IPS-15b (cell line): ENCODE measurements around the gene DIO3.

ENCODE experiments used
- H3K27me3 ChIP-seq: one replicate; pipeline ENCODE4 v1.6.1; 2013; ENCODE audit warnings: low read length; ENCODE audit not compliant: control insufficient read depth, insufficient read depth
- H3K36me3 ChIP-seq: one replicate; pipeline ENCODE4 v1.6.1; 2013; ENCODE audit warnings: low read length; ENCODE audit not compliant: control insufficient read depth, insufficient read depth
- H3K4me1 ChIP-seq: one replicate; pipeline ENCODE4 v1.6.1; 2013; ENCODE audit warnings: mild to moderate bottlenecking, low read length; ENCODE audit not compliant: control insufficient read depth, insufficient read depth
- H3K4me3 ChIP-seq: one replicate; pipeline ENCODE4 v1.5.1; 2013; ENCODE audit warnings: low read depth, low read length
- H3K9ac ChIP-seq: one replicate; pipeline ENCODE4 v1.6.1; 2013; ENCODE audit warnings: low read depth, mild to moderate bottlenecking, low read length
- H3K9me3 ChIP-seq: one replicate; pipeline ENCODE4 v1.6.1; 2013; ENCODE audit warnings: mild to moderate bottlenecking, low read length; ENCODE audit not compliant: control insufficient read depth, insufficient read depth

DIO3 gene

DNA sequence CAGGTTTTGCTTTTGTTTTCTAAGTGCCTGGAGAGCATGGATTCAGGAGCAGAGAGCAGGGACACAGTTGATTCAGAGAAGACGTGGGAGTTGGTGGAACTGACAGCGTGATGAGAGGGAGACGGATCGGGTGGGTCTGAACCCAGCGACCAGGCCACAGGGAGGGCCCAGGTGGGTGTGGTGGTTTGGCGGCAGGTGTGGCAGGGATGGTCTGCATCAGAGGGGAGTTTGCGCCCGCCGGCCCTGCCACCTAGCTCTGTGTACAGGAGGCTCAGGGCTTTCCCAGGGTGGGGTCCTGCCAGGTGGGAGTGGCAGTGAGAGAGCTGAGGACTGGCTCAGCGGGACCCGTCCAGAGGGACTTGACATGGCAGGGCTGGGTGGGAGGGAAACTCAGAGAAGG is 33.3 kb upstream of the DIO3 start:
- Histone ChIP-seq H3K27me3 (no peaks in the 10 kb centered on the region), H3K9me3 (no peaks in the 10 kb centered on the region), H3K4me3 (no peak overlapping the region), H3K9ac (no peak overlapping the region), H3K36me3 (no peaks in the 10 kb centered on the region), H3K4me1 (no peaks in the 10 kb centered on the region)

DNA sequence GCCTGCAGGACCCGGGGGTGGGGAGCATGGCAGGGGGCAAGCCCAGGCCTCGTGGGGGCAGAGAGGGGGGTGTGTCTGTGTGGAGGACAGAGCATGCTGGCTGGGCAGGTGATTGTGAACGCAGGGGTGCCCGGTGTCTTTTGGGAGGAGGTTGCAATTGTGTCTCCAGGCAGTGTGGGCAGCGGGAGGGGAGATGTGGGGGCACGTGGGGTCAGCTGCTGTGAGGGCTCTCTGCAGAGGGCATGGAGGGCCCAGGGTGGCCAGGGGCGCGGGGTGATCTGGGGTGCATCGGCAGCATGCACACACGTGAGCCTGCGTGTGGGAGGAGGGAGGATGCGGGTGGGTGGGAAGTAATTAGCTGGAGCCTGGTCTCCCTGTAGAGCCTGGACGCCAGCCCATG is 32.2 kb upstream of the DIO3 start:
- Histone ChIP-seq H3K36me3 (no peaks in the 10 kb centered on the region), H3K9ac (no peak overlapping the region), H3K4me1 (no peaks in the 10 kb centered on the region), H3K27me3 (no peaks in the 10 kb centered on the region), H3K4me3 (no peak overlapping the region), H3K9me3 (no peaks in the 10 kb centered on the region)

DNA sequence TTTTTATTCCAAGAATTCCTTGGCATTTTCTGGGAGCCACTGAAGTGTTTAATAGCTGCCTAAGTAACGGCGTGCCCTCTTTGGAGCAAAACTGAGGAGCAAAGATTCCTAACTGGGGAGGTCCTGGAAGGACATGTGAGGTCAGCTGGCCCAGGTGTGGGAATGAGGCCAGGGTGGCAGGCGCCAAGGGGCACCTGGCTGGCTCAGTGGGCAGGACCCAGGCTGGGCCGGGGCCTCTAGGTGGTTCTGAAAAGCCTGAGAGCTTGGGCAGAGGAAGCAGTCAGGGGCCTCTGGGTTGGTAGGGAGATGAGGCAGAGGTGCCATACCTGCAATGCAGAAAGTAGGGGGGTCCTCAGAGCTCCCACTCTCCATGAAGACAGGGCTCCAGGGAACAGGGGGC is 27.1 kb upstream of the DIO3 start:
- Histone ChIP-seq H3K27me3 (no peaks in the 10 kb centered on the region), H3K36me3 (no peaks in the 10 kb centered on the region), H3K4me3 (no peak overlapping the region), H3K4me1 (no peaks in the 10 kb centered on the region), H3K9me3 (no peaks in the 10 kb centered on the region), H3K9ac (no peak overlapping the region)

DNA sequence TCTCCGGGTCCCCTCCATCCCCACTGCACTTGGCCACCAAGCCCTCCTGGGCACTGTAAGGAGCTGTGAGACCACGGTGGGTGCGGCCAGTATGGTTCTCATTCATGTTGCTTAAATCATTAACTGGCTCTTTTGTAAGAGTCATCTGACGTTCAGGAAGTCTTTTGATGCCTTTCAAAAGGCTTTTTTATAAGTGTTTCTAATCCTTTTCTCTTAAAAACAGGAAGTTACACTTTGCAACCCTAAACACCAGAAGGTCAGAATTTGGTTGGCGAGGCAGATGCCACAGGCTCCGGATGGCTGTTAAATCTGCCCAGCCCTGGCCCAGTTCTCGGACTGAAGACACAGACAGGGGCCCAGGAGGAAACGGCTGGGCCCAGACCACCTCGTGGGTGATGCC is 26.1 kb upstream of the DIO3 start:
- Histone ChIP-seq H3K9me3 (no peaks in the 10 kb centered on the region), H3K4me1 (no peaks in the 10 kb centered on the region), H3K27me3 (no peaks in the 10 kb centered on the region), H3K36me3 (no peaks in the 10 kb centered on the region), H3K9ac (no peak overlapping the region), H3K4me3 (no peak overlapping the region)

DNA sequence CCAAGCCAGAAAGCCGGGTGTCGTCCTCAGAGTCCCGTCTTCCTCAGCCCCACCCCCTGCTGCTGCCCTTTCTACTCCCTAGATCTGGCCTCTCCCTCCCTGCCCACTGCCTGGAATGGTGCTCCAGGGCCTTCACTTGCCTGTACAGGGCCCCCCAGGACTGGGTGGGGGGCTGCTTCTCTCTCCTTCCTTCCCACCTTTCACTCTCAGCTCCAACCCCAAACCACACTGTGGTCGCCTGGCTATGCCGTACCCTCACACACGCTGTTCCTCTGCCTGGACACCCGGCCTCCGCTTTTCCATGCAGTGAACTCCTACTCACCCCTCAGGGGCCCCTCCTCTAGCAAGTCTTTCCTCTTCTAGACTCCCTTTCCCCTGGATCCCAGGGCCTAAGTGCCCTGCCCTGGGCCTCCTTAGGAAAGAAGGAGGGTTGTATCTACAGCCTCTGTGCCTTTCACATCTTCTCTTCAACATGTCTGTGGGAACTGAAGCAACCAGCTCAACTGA is 25.5 kb upstream of the DIO3 start:
- Histone ChIP-seq H3K9me3 (no peaks in the 10 kb centered on the region), H3K27me3 (no peaks in the 10 kb centered on the region), H3K4me1 (no peaks in the 10 kb centered on the region), H3K9ac (no peak overlapping the region), H3K4me3 (no peak overlapping the region), H3K36me3 (no peaks in the 10 kb centered on the region)

DNA sequence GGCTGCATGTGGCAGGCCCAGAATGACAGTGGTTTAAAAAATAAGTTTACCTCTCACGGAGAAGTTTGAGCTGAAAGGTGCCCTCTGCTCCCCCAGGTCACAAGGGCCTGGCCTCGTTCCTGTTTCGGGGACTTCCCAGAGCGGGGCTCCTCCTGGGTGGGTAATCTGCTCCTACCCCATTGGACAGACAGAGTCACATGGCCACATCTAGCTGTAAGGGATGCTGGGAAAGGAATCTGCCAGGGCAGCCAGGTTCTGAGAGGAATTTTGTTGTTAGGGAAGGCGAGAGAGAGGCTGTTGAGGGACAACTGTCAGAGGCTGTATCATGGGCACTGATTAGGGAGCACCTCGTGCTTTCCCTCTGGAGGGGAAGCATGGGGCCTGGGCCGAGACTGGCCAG is 24.0 kb upstream of the DIO3 start:
- Histone ChIP-seq H3K9me3 (no peaks in the 10 kb centered on the region), H3K27me3 (no peaks in the 10 kb centered on the region), H3K36me3 (no peaks in the 10 kb centered on the region), H3K4me3 (no peak overlapping the region), H3K9ac (no peak overlapping the region), H3K4me1 (no peaks in the 10 kb centered on the region)

DNA sequence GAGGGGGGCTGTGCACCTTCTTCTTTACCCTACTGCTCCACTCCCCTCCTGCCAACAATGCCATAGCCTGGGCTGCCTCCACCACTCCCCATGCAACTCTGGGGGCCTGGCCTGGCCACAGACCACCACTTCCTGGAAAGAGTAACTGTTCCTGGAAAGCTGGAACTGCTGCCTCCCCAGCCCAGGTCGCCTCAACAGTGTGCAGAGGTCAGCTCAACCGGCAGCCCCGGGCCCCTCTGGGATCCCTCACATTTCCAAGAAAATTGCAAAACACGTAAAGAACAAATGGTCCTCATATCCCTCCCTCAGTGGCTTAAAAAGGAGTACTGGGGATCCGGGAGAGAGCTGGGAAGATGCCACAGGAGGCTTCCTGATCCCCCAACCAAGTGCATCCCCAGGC is 22.4 kb upstream of the DIO3 start:
- H3K9me3 ChIP-seq = no peaks in the 10 kb centered on the region
- no peak overlapping the region for H3K9ac ChIP-seq
- no peak overlapping the region for H3K4me3 ChIP-seq
- H3K4me1 ChIP-seq = no peaks in the 10 kb centered on the region
- H3K36me3 ChIP-seq = no peaks in the 10 kb centered on the region
- H3K27me3 ChIP-seq = no peaks in the 10 kb centered on the region

DNA sequence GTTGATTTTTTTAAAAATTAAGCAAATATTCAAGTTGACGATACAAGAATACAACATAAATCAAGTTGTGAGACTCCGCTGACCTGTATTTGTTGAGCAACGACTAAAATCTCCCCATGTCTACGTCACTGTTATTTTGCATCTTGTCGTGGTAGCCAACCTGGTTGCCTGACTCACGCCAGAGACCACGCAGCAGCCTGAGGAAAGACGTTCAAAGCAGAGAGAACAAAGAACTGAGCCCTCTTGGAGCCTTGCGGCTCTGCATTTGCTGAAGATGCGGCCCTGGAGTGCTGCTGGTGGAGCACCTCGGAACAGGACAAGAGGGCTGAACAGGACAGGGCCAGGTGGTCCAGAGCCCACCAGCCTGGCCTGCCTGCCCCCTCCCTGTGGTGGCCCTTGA is 21.4 kb upstream of the DIO3 start:
- Histone ChIP-seq H3K4me3 (no peak overlapping the region), H3K9ac (no peak overlapping the region), H3K27me3 (no peaks in the 10 kb centered on the region), H3K4me1 (no peaks in the 10 kb centered on the region), H3K36me3 (no peaks in the 10 kb centered on the region), H3K9me3 (no peaks in the 10 kb centered on the region)

DNA sequence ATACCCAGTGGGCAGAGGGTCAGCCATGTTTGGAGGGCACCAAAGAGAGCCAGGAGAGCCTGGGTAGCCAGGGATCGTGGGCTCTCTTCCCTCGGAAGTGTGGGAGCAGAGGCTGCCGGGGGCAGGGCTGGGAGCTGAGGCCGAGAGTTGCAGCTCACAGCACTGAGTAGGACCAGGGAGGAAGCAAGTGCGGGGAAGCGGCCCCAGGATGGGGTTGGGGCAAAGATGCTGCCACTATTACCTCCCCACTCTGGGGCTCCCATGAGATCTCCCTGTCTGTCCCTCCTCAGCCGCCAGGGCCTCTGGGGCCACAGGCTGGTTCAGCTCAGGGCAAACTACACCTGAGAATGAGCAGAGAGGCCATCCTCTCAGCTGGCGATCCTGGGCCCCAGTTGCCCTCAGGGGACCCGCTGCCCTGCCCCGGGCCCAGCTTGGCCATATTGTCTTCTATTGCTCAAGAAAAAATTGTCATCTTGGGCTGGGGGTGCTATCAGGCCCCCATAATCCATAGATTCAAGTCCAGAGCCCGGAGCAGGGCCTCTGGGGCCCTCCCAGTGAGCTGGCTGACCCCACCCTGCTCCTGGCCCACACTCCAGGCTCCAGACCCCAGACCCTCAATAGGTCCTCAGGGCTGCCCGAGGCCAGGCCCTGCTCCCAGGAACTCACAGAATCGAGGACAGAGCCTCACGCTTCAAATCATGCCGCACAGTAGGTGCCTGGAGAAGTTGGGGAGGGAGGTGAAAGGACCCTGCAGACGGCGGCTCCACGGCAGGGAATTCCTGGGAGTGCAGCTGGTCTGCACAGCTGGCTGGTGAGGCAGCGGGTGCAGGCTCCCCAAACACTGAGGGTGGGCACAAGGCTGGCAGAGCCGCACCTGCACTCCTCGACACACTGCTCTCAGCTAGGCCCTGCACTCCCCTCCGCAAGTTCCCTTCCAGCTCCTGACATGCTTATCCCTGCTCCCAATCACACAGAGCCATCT is 20.5 kb upstream of the DIO3 start:
- no peaks in the 10 kb centered on the region for H3K9me3 ChIP-seq
- no peak overlapping the region for H3K9ac ChIP-seq
- no peaks in the 10 kb centered on the region for H3K27me3 ChIP-seq
- no peak overlapping the region for H3K4me3 ChIP-seq
- H3K36me3 ChIP-seq = no peaks in the 10 kb centered on the region
- no peaks in the 10 kb centered on the region for H3K4me1 ChIP-seq

DNA sequence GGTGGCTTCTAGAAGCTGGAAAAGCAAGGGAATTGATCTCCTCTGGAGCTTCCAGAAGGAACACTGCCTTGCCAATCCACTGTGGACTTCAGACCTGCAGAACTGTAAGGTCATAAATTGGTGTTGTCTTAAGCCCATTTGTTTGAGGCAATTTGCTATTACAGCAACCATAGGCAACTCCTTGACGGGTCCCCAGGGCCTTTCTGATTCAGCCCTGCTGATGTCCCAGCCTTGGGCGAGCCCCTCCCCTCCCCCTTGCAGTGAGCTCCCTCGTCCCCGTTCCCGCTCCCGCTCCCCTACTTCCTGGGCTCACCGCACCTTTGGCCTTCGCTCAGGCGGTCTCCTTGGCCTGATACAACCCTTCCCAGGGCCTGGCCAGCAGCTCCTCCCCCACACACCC is 18.9 kb upstream of the DIO3 start:
- Histone ChIP-seq H3K4me1 (no peaks in the 10 kb centered on the region), H3K9ac (no peak overlapping the region), H3K27me3 (no peaks in the 10 kb centered on the region), H3K9me3 (no peaks in the 10 kb centered on the region), H3K36me3 (no peaks in the 10 kb centered on the region), H3K4me3 (no peak overlapping the region)

DNA sequence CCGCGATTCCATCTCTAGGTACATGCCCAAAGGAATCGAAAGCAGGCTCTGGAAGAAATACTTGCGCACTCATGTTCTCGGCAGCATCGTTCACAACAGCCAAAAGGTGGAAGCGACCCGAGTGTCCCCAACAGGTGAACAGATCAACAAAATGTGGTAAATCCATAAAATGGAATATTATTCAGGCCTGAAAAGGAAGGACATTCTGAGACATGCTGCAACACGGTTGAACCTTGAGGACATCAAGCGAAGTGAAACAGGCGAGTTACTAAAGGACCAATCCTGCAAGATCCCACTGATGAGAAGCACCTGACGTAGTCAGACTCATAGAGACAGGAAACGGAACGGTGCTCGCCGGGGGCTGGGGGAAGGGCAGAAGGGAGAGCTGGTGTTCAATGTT is 17.5 kb upstream of the DIO3 start:
- H3K9ac ChIP-seq = no peak overlapping the region
- H3K36me3 ChIP-seq = no peaks in the 10 kb centered on the region
- H3K9me3 ChIP-seq = no peaks in the 10 kb centered on the region
- H3K4me3 ChIP-seq = no peak overlapping the region
- H3K4me1 ChIP-seq = no peaks in the 10 kb centered on the region
- no peaks in the 10 kb centered on the region for H3K27me3 ChIP-seq

DNA sequence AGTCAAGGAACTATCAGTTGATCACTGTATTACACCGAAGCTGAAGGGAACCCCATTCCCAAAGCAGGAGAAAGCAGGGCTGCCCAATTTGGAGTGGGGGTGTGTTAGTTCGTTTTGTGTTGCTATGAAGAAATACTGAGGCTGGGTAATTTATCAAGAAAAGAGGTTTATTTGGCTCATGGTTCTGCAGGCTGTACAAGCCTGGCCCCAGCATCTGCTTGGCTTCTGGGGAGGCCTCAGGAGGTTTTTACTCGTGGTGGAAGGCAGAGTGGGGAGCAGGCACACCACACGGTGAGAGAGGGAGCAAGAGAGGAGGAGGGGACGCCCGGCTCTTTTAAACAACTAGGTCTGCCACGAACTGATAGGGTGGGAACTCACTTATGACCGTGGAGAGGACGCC is 16.7 kb upstream of the DIO3 start:
- Histone ChIP-seq H3K4me3 (no peak overlapping the region), H3K27me3 (no peaks in the 10 kb centered on the region)

More for the DNA sequence above, 16.7 kb upstream of the DIO3 start:
- Histone ChIP-seq H3K4me1 (no peaks in the 10 kb centered on the region), H3K9me3 (no peaks in the 10 kb centered on the region), H3K9ac (no peak overlapping the region), H3K36me3 (no peaks in the 10 kb centered on the region)
